ENCODE results near the gene HSBP1L1. TPM values are rescaled to one million over a fixed set of nuclear protein-coding genes. Genes with fewer than 3 reads are reported as not detected.

The HSBP1L1 gene
- total RNA-seq, 1 experiment from 2014 or later: 1.1 TPM

- Histone ChIP-seq H3K36me3 (ENCODE audit: insufficient read depth, low read length, poor library complexity, severe bottlenecking) (no peaks in the 10 kb centered on the region), H3K9me3 (ENCODE audit: low read depth, low read length, poor library complexity, severe bottlenecking) (no peaks in the 10 kb centered on the region), H3K27ac (ENCODE audit: low read depth, low read length, poor library complexity, severe bottlenecking) (no peak overlapping the region), H3K4me1 (ENCODE audit: insufficient read depth, low read length, poor library complexity, severe bottlenecking) (no peaks in the 10 kb centered on the region), H3K4me3 (ENCODE audit: low read depth, low read length, poor library complexity, severe bottlenecking) (no peak overlapping the region), H3K27me3 (replicated peaks; ENCODE audit: insufficient read depth, low read depth, low read length, poor library complexity) (no peaks in the 10 kb centered on the region)
- TF ChIP-seq EZH2 (IDR thresholded peaks at IDR 0.05; ENCODE audit: borderline replicate concordance, low read depth, low read length, poor library complexity, severe bottlenecking): no peak
- no peak for TF ChIP-seq CTCF (conservative IDR thresholded peaks at IDR 0.05; ENCODE audit: low read depth, low read length)
- POLR2A ChIA-PET (ENCODE audit: low non-redundant PET): no interaction called here
- CTCF ChIA-PET: no interaction called here
- no peak for DNase-seq (ENCODE audit: low spot score)
- intact Hi-C loops (cut with micrococcal nuclease; ENCODE audit: unreplicated experiment): no loop called here
- no TSS peak for BruUV-seq (replicated peaks)
These were observed 40.3 kb downstream of the HSBP1L1 start for GRCh38 chr18:80004600-80005342.

- Histone ChIP-seq H3K4me1 (ENCODE audit: insufficient read depth, low read length, poor library complexity, severe bottlenecking) (no peaks in the 10 kb centered on the region), H3K9me3 (ENCODE audit: low read depth, low read length, poor library complexity, severe bottlenecking) (no peaks in the 10 kb centered on the region), H3K27ac (ENCODE audit: low read depth, low read length, poor library complexity, severe bottlenecking) (no peak overlapping the region), H3K36me3 (ENCODE audit: insufficient read depth, low read length, poor library complexity, severe bottlenecking) (no peaks in the 10 kb centered on the region), H3K27me3 (replicated peaks; ENCODE audit: insufficient read depth, low read depth, low read length, poor library complexity) (no peaks in the 10 kb centered on the region), H3K4me3 (ENCODE audit: low read depth, low read length, poor library complexity, severe bottlenecking) (no peak overlapping the region)
- BruUV-seq (replicated peaks): no TSS peak
- peak; percentile 25 for DNase-seq (ENCODE audit: low spot score)
- ChIA-PET CTCF (no interaction called here), POLR2A (ENCODE audit: low non-redundant PET) (no interaction called here)
- intact Hi-C loops (cut with micrococcal nuclease; ENCODE audit: unreplicated experiment): no loop called here
- TF ChIP-seq EZH2 (IDR thresholded peaks at IDR 0.05; ENCODE audit: borderline replicate concordance, low read depth, low read length, poor library complexity, severe bottlenecking) (no peak), CTCF (conservative IDR thresholded peaks at IDR 0.05; ENCODE audit: low read depth, low read length) (no peak)
These were observed 42.3 kb downstream of the HSBP1L1 start for GRCh38 chr18:80006724-80007123.

GRCh38 chr18:80009661-80010550 is 45.5 kb downstream of the HSBP1L1 start:
- TF ChIP-seq CTCF (conservative IDR thresholded peaks at IDR 0.05; ENCODE audit: low read depth, low read length) (no peak), EZH2 (IDR thresholded peaks at IDR 0.05; ENCODE audit: borderline replicate concordance, low read depth, low read length, poor library complexity, severe bottlenecking) (no peak)
- Histone ChIP-seq H3K9me3 (ENCODE audit: low read depth, low read length, poor library complexity, severe bottlenecking) (no peaks in the 10 kb centered on the region), H3K27me3 (replicated peaks; ENCODE audit: insufficient read depth, low read depth, low read length, poor library complexity) (no peaks in the 10 kb centered on the region), H3K4me1 (ENCODE audit: insufficient read depth, low read length, poor library complexity, severe bottlenecking) (no peaks in the 10 kb centered on the region), H3K27ac (ENCODE audit: low read depth, low read length, poor library complexity, severe bottlenecking) (no peak overlapping the region), H3K36me3 (ENCODE audit: insufficient read depth, low read length, poor library complexity, severe bottlenecking) (no peaks in the 10 kb centered on the region), H3K4me3 (ENCODE audit: low read depth, low read length, poor library complexity, severe bottlenecking) (no peak overlapping the region)
- CTCF ChIA-PET: no interaction called here
- POLR2A ChIA-PET (ENCODE audit: low non-redundant PET): no interaction called here
- DNase-seq (ENCODE audit: low spot score): no peak
- no TSS peak for BruUV-seq (replicated peaks)
- intact Hi-C loops (cut with micrococcal nuclease; ENCODE audit: unreplicated experiment): no loop called here

Data from A673 (cell line).